Caco-2 (cell line): ENCODE results near the gene SLC30A10. TPM values are rescaled to one million over a fixed set of nuclear protein-coding genes. Genes with fewer than 3 reads are reported as not detected.
"Not testable (repeated sequence)": the region's sequence is repeated elsewhere in the genome, so short reads cannot be mapped to it uniquely, and the experiment has no call there.

Experiments
- BruUV-seq: library from RNA; stranded (reverse); fragments of 400-500 nt; replicated peaks from 2 replicates; lab custom pipeline; 2021; lab: Mats Ljungman, UMichigan
- CTCF ChIA-PET: fragments of 300-600 bp; sonication (Branson Sonifier 250); formaldehyde crosslinking; loops from one replicate; lab custom pipeline; 2022; ENCODE audit warnings: antibody characterized with exemption; lab: Charles Lee
- POLR2A ChIA-PET: fragments of 300-600 bp; sonication (Branson Sonifier 250); formaldehyde crosslinking; loops from one replicate; lab custom pipeline; 2022; ENCODE audit warnings: antibody characterized with exemption; lab: Charles Lee
- DNase-seq, 2 experiments: peaks; one replicate each; pipeline versions ENCODE4 v3.0.0 to v3.0.0-alpha.2; 2020 to 2022
- H3K27me3 ChIP-seq: replicated peaks from 2 replicates; pipeline ENCODE4 v1.6.0; 2011; ENCODE audit warnings: low read length; ENCODE audit not compliant: control insufficient read depth, insufficient read depth
- H3K36me3 ChIP-seq: 2 replicates; pipeline ENCODE4 v1.5.1; 2011; ENCODE audit warnings: low read length; ENCODE audit not compliant: control insufficient read depth, insufficient read depth
- H3K4me1 ChIP-seq: fragments of 250-450 bp; sonication (Bioruptor Pico); 2 replicates; pipeline ENCODE4 v1.5.1; 2020; ENCODE audit warnings: mild to moderate bottlenecking
- H3K4me3 ChIP-seq: 2 replicates; pipeline ENCODE4 v1.5.1; 2011; ENCODE audit warnings: low read depth, mild to moderate bottlenecking, control low read depth, low read length
- H3K9me3 ChIP-seq: fragments of 250-450 bp; sonication (Bioruptor Pico); 2 replicates; pipeline ENCODE4 v1.5.1; 2020; ENCODE audit warnings: mild to moderate bottlenecking, moderate library complexity
- H3K27ac Mint-ChIP-seq: one replicate; pipeline ENCODE4 v1.8.0; 2022; ENCODE audit warnings: mixed read lengths; ENCODE audit not compliant: unreplicated experiment
- H3K27me3 Mint-ChIP-seq: one replicate; pipeline ENCODE4 v1.8.0; 2022; ENCODE audit warnings: mixed read lengths; ENCODE audit not compliant: insufficient read depth, unreplicated experiment
- H3K36me3 Mint-ChIP-seq: one replicate; pipeline ENCODE4 v1.8.0; 2022; ENCODE audit warnings: mild to moderate bottlenecking, mixed read lengths; ENCODE audit not compliant: insufficient read depth, unreplicated experiment
- H3K4me1 Mint-ChIP-seq: one replicate; pipeline ENCODE4 v1.8.0; 2022; ENCODE audit warnings: low read depth, mixed read lengths; ENCODE audit not compliant: unreplicated experiment
- H3K4me3 Mint-ChIP-seq: one replicate; pipeline ENCODE4 v1.8.0; 2022; ENCODE audit warnings: mild to moderate bottlenecking, moderate library complexity, mixed read lengths; ENCODE audit not compliant: unreplicated experiment
- H3K9me3 Mint-ChIP-seq: one replicate; pipeline ENCODE4 v1.8.0; 2022; ENCODE audit warnings: mixed read lengths; ENCODE audit not compliant: unreplicated experiment
- intact Hi-C: fragments of 100-400 bp; cut with micrococcal nuclease; formaldehyde crosslinking; loops from one replicate; pipeline ENCODE4 v1.10.0; 2022; ENCODE audit not compliant: unreplicated experiment
- total RNA-seq: library from RNA; stranded (reverse); gene quantifications from 2 replicates; pipeline ENCODE4 v1.2.3, GENCODE V29; 2022
- TF ChIP-seq, protein P1 (sequence below), 2 experiments: fragments of 200-600 bp in 1 of 2; IDR thresholded peaks; 1 replicate in 1 of 2; 2 replicates in 1 of 2; pipeline versions ENCODE4 v1.5.1 to v1.8.0; 2011 to 2022; ENCODE audit warnings: antibody characterized with exemption in 1 of 2, control low read depth in 1 of 2, inconsistent platforms in 1 of 2, low read depth in 1 of 2, low read length in 1 of 2, mild to moderate bottlenecking in 1 of 2, moderate library complexity in 1 of 2; ENCODE audit not compliant: insufficient read depth in 1 of 2, severe bottlenecking in 1 of 2, unreplicated experiment in 1 of 2

SLC30A10 gene
- total RNA-seq, 1 experiment from 2014 or later, result 0.39 TPM

DNA sequence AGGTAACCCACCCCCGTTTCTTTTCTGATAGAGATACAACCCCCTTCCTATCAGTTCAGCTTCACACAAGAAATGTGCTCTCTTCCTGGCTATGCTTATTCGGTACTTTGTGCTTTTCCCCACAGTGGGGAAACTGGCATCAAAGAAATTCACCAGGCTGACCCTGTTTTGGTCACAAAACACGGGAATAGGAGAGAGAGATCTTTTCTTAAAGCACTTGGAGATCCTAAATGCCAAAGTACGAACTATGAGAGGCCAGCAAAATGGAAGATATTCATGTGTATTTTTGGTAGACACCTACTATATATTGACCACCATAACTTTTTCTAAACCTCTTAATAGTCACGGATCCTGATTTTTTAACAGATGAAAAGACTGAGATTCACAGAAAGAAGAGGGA, 30.0 kb downstream of the SLC30A10 start:
- peaks cover 4% of the 10 kb centered on the region for H3K36me3 Mint-ChIP-seq
- H3K4me1 ChIP-seq, result peaks cover 12% of the 10 kb centered on the region
- no peak overlapping the region for H3K27ac Mint-ChIP-seq
- ChIA-PET POLR2A (no interaction called here), CTCF (no interaction called here)
- intact Hi-C loops, result no loop called here
- TF ChIP-seq, protein P1, sequence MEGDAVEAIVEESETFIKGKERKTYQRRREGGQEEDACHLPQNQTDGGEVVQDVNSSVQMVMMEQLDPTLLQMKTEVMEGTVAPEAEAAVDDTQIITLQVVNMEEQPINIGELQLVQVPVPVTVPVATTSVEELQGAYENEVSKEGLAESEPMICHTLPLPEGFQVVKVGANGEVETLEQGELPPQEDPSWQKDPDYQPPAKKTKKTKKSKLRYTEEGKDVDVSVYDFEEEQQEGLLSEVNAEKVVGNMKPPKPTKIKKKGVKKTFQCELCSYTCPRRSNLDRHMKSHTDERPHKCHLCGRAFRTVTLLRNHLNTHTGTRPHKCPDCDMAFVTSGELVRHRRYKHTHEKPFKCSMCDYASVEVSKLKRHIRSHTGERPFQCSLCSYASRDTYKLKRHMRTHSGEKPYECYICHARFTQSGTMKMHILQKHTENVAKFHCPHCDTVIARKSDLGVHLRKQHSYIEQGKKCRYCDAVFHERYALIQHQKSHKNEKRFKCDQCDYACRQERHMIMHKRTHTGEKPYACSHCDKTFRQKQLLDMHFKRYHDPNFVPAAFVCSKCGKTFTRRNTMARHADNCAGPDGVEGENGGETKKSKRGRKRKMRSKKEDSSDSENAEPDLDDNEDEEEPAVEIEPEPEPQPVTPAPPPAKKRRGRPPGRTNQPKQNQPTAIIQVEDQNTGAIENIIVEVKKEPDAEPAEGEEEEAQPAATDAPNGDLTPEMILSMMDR (IDR thresholded peaks at IDR 0.05; ENCODE audit: insufficient read depth in 1 of 2, low read depth in 1 of 2, low read length in 1 of 2, severe bottlenecking in 1 of 2, unreplicated experiment in 1 of 2), result no peak
- H3K4me3 Mint-ChIP-seq, result peak overlapping the region; percentile 10
- peaks cover 16% of the 10 kb centered on the region for H3K4me1 Mint-ChIP-seq
- H3K9me3 Mint-ChIP-seq, result no peaks in the 10 kb centered on the region
- H3K27me3 Mint-ChIP-seq, result no peaks in the 10 kb centered on the region
- H3K36me3 ChIP-seq, result no peaks in the 10 kb centered on the region
- no peak overlapping the region for H3K4me3 ChIP-seq
- H3K27me3 ChIP-seq, result no peaks in the 10 kb centered on the region
- no peaks in the 10 kb centered on the region for H3K9me3 ChIP-seq
- no TSS peak for BruUV-seq
- DNase-seq, result no peak

DNA sequence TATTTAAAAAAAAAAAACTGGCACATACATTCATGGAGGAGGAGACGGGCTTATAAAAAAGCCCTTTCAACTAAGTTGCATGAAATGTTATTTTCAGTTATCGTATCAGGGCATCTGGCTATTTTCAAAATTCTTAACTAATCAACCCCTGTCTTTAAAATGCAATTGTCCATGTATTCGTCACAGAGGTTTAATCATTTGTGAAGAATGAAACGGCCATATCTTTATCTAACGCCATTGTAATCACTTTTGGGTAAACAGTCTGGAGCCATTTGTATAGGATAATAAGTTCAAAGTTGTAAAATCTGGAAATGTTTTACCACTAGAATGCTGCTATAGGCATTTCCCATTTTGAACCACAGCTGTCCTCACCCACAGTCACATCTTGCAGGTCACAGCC, 30.4 kb downstream of the SLC30A10 start:
- intact Hi-C loops, result no loop called here
- H3K4me1 ChIP-seq, result peaks cover 12% of the 10 kb centered on the region
- no peak for DNase-seq
- POLR2A ChIA-PET, result no interaction called here
- no TSS peak for BruUV-seq
- H3K27ac Mint-ChIP-seq, result no peak overlapping the region
- TF ChIP-seq, protein P1 (IDR thresholded peaks at IDR 0.05; ENCODE audit: insufficient read depth in 1 of 2, low read depth in 1 of 2, low read length in 1 of 2, severe bottlenecking in 1 of 2, unreplicated experiment in 1 of 2), result no peak
- CTCF ChIA-PET, result no interaction called here
- no peaks in the 10 kb centered on the region for H3K9me3 Mint-ChIP-seq
- H3K4me1 Mint-ChIP-seq, result peaks cover 16% of the 10 kb centered on the region
- no peaks in the 10 kb centered on the region for H3K9me3 ChIP-seq
- H3K27me3 ChIP-seq, result no peaks in the 10 kb centered on the region
- H3K27me3 Mint-ChIP-seq, result no peaks in the 10 kb centered on the region
- no peak overlapping the region for H3K4me3 ChIP-seq
- H3K36me3 Mint-ChIP-seq, result peaks cover 1% of the 10 kb centered on the region
- H3K4me3 Mint-ChIP-seq, result peak overlapping the region; percentile 10
- H3K36me3 ChIP-seq, result no peaks in the 10 kb centered on the region

DNA sequence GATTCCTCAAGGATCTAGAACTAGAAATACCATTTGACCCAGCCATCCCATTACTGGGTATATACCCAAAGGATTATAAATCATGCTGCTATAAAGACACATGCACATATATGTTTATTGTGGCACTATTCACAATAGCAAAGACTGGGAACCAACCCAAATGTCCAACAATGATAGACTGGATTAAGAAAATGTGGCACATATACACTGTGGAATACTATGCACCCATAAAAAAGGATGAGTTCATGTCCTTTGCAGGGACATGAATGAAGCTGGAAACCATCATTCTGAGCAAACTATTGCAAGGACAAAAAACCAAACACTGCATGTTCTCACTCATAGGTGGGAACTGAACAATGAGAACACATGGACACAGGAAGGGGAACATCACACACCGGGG, 36.1 kb downstream of the SLC30A10 start:
- H3K4me1 Mint-ChIP-seq, DNase-seq, H3K27me3 Mint-ChIP-seq, BruUV-seq, H3K9me3 Mint-ChIP-seq, CTCF ChIA-PET, H3K36me3 Mint-ChIP-seq, H3K27me3 ChIP-seq, H3K4me3 ChIP-seq, H3K9me3 ChIP-seq, H3K4me1 ChIP-seq, intact Hi-C loops, H3K27ac Mint-ChIP-seq, H3K36me3 ChIP-seq, POLR2A ChIA-PET, H3K4me3 Mint-ChIP-seq: not testable (repeated sequence)

DNA sequence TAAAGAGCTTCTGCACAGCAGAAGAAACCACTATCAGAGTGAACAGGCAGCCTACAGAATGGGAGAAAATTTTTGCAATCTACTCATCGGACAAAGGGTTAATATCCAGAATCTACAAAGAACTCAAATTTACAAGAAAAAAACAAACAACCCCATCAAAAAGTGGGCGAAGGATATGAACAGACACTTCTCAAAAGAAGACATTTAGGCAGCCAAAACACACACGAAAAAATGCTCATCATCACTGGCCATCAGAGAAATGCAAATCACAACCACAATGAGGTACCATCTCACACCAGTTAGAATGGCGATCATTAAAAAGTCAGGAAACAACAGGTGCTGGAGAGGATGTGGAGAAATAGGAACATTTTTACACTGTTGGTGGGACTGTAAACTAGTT, 36.5 kb downstream of the SLC30A10 start:
- not testable (repeated sequence) for H3K27me3 Mint-ChIP-seq

DNA sequence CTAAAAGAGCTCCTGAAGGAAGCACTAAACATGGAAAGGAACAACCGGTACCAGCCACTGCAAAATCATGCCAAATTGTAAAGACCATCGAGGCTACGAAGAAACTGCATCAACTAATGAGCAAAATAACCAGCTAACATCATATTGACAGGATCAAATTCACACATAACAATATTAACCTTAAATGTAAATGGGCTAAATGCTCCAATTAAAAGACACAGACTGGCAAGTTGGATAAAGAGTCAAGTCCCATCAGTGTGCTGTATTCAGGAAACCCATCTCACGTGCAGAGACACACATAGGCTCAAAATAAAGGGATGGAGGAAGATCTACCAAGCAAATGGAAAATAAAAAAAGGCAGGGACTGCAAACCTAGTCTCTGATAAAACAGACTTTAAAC, 39.7 kb downstream of the SLC30A10 start:
- CTCF ChIA-PET, H3K27me3 Mint-ChIP-seq, H3K9me3 Mint-ChIP-seq, H3K27me3 ChIP-seq, H3K9me3 ChIP-seq, H3K4me3 Mint-ChIP-seq, H3K4me1 Mint-ChIP-seq, POLR2A ChIA-PET, H3K27ac Mint-ChIP-seq, H3K36me3 Mint-ChIP-seq, BruUV-seq, intact Hi-C loops, DNase-seq, H3K36me3 ChIP-seq, H3K4me1 ChIP-seq, H3K4me3 ChIP-seq: not testable (repeated sequence)

More for the DNA sequence above, 36.5 kb downstream of the SLC30A10 start:
- H3K4me1 Mint-ChIP-seq, intact Hi-C loops, H3K27ac Mint-ChIP-seq, H3K36me3 Mint-ChIP-seq, POLR2A ChIA-PET, H3K4me1 ChIP-seq, DNase-seq, H3K4me3 ChIP-seq, H3K4me3 Mint-ChIP-seq, BruUV-seq, H3K36me3 ChIP-seq, H3K27me3 ChIP-seq, H3K9me3 ChIP-seq, H3K9me3 Mint-ChIP-seq, CTCF ChIA-PET: not testable (repeated sequence)
